GM19035 (cell line): ENCODE data around the gene KRT40.

Source experiments
- ATAC-seq: cut with Tn5 transposase; IDR thresholded peaks from one replicate; pipeline ENCODE4 v1.9.1; 2021; ENCODE audit not compliant: unreplicated experiment

KRT40 gene

DNA sequence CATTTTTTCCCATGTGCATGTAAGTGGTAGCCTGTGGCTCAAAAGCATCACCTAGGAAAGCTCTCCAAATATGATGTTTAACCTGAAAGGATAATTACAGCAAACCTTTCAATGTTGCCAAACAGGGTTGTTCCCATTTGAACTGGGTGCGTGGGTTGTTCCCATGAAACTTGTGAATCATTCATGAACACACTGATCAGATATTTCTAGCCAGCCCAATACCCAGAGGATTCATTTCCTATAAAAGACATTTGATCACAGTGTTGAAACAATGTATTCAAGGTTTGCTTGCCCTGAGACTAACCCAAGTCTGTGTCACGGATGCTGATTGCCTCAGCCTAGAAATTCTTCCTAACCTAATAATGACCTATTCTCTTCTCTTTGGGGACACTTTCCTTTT is 30.2 kb downstream of the KRT40 start:
- ATAC-seq = no peak

GRCh38 chr17:40952661-40953060 is 31.5 kb downstream of the KRT40 start:
- no peak for ATAC-seq

DNA sequence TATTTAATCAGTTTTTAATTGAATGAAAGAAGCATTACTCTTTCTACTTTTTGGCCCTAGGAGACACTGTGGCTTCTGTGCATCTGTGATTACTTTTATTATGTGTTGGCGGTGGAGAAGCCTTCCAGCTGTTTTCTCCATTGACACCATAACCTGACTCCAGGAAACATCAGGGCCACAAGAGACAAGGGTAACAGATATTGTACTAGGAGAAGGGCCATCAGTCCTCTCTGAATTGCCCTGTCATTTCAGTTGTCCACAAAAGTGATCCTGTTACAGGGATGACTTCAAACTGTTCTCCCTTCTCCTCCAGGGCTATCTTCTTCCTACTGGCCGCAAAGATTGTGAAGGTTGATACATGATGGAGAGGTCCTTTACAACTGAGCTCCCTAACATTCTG is 32.0 kb downstream of the KRT40 start:
- no peak for ATAC-seq

- no peak for ATAC-seq
Observed at GRCh38 chr17:40951011-40951622, 33.0 kb downstream of the KRT40 start.

DNA sequence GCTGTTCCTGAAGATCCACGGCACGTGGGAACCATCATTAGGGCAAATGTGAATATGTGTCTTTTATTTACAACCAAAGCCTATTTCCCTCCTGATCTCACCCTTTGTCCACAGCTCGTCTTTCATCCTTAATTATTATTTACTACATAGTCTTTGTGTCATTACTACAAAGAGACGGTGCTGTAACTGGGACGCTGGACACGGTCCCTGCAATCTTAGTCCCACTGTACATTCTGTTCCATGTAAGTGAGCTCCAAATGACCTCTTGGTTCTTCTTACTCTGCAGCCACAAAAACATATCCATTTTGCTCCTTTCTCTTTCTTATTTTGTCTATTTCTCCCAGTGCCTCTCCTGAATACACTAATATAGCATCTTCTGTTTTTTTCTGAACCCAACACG is 34.0 kb downstream of the KRT40 start:
- ATAC-seq = no peak

GRCh38 chr17:40949418-40949817 is 34.7 kb downstream of the KRT40 start:
- ATAC-seq = no peak

DNA sequence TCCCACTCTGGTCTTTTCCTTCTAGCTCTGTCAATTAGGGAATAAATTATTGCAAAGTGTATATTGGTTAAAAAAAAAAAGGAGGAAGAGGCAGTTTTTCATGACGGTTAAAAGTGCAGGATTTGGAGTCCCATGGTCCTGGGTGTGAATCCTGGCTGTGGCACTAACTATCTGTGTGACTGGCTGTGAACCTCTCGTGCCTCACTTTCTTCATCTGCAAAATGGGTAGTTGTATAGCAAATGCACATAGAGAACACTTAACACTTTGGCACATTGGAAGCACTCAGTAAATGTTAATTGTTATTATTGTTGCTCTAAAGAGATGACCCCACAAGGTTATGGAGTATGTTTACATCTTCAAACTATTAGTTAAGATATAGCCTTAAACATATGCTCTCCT is 36.2 kb downstream of the KRT40 start:
- no peak for ATAC-seq

DNA sequence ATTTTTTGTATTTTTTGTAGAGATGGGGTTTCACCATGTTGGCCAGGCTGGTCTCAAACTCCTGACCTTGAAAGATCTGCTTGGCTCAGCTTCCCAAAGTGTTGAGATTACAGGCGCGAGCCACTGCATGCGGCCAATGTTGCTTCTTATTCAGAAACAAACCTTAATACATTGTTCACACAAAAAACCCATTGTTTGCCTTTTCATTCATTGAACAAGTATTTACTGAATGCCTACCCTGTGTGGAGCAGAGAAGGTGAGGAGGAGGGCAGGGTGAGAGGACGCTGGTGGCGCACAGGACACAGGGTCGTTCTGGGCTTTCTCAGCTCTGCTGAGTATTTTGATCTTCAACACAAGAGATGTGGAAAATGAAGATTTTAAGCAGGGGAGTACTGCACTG is 38.7 kb downstream of the KRT40 start:
- no peak for ATAC-seq

- ATAC-seq = no peak
Observed at GRCh38 chr17:40944531-40944930, 39.6 kb downstream of the KRT40 start.

- ATAC-seq = no peak
Observed at GRCh38 chr17:40942553-40942952, 41.6 kb downstream of the KRT40 start.

DNA sequence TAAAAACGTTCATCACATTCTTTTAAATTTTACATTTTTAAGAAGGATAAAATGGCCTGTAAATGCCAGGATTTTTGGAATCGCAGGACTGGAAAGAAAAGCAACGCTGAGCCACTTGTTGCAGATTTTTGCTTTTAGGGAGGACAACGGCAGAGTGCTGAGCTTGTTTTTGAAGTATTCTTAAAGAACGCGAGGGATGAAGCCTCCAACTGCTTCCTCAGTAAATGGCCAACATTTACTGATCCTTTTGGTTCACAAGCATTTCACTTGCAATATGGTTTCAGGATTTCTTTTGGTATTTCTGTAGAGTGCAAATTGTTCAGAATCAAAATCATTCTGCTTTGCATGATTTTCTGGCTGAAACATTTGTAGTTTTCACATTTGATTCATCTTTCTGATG is 43.9 kb downstream of the KRT40 start:
- no peak for ATAC-seq

GRCh38 chr17:40938981-40939380 is 45.1 kb downstream of the KRT40 start:
- ATAC-seq = no peak

DNA sequence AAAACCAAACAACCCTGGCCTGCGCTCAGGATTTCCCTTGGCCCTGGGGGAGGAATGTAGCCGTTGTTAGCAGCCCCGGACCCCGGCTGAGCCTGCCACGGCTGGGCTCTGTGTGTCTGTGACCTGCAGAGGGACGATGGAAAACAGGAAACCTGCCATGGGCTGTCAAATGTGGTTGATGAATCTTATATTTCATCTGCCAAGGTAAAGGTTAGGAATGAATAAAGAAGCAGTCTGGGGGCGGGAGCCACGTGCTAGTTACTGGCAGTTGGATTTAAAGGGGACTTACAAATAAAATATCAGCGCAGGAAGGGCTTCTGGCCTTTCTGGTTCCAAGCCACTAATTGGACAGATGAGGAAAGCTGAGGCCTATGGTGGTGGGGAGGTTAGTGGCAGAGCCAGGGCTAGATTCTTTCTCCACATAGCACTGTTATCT is 46.7 kb downstream of the KRT40 start, which contains the start of gene KRT23:
TSS of gene KRT23 (minus strand) at position 263 of the 436 bp plus-strand sequence. CDS start 1,043 bp downstream, outside the sequence.
- no peak for ATAC-seq

DNA sequence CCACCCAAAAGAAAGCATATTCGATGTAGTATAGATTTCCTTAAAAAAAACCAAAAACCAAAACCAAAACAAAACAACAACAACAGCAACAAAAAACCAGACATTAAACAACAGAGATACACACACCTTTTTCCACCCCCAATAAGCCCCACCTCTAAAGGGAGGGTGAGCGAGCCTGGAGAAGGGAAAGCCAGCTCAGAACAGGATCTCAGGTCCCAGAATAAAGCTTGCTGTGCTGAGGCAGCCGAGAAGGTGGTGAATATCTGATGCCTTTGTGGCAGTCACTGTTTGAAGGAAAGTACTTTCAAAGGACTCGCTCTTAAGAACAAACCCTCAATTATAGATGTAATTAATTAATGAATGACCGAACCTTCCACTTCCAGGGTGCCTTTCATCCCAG is 47.1 kb downstream of the KRT40 start:
- ATAC-seq = no peak

GRCh38 chr17:40936437-40936971 is 47.6 kb downstream of the KRT40 start:
- ATAC-seq = no peak

- ATAC-seq = no peak
Observed at GRCh38 chr17:40935624-40936023, 48.5 kb downstream of the KRT40 start.

DNA sequence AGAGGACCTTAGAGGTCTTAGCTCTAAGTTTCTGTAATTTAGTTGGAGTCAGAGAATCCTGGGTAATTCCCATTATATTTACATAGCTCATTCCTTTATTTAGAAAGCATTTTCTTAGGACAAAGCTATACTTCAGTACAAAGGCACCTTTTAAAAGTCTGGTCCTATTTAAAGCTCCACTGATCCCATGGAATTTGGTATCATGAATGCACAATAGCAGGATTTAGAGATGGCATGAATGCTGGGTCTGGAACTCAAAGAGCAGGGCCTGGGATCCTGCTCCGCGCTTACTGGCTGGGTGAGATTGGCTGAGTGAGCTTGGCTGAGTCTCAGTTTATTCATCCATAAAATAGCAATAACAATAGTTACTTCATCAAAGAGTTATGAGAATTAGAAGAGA is 51.5 kb downstream of the KRT40 start:
- ATAC-seq = no peak

GRCh38 chr17:40931311-40931710 is 52.8 kb downstream of the KRT40 start:
- ATAC-seq = no peak
